ENCODE measurements around the gene RPRD1B.

Gene RPRD1B

GRCh38 chr20:38135651-38136420 is 102.3 kb downstream of the RPRD1B start:
- no peak for DNase-seq (ENCODE audit: low read depth)

DNA sequence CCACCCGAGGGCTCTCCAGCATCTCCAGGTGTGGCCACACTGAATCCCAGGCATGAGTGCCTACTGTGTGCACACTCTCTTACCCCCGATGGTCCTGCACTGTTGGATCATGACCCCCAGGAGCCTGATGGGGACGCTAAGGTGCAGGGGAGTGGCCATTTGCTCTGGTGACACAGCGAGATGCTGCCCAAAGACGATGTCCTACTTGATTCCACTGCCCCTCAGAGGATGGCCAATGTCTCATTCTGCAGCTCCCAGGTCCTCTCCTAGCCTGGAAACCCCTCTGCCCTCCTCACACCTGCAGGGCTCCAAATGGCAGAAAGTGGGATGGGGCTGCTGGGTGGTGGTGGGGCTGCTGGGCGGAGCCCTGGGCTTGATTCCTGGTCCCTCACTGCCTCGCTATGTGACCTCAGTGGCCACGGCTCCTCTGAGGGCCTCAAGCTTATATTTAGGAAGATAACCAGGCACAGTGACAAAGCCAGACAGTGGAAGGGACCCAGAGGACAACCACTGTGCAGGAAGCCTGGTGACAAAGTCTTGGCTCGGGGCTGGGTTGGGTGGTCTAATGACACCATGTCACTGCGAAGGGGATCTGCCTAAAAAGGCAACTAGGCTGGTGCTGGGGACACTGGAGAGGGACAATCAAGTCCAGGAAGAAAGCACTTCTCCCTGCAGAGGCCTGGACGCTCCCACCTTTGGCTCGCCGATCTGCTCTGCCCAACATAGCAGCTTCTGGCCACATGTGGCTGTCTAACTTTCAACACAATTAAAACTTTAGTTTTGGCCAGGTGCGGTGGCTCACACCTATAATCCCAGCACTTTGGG is 103.1 kb downstream of the RPRD1B start:
- DNase-seq (ENCODE audit: low read depth), result no peak

DNA sequence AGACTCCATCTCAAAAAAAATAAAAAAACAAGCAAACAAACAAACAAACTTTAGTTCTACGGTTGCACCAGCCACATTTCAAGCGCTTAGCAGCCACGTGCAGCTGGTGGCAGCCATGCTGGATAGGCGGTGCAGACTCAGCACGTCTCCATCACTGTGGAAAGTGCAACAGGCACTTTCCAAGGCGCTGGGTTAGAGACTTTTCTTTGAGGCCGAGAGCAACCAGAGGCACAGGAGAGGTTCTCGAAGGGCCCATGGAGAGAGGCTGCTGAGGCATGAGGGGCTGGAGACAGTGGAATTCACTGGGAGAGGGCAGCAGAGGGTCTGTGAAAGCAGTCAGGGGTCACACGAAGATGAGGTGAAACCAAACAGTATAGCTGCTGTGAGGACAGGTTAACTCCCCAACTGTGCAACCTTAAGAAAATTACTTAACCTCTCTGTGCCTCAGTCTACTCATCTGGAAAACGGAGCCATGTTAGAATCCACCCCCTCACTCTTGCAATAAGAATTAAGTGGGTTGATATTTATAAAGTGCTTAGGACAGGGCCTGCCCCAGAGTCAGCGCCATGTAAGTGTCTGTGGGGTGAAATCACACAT is 104.0 kb downstream of the RPRD1B start:
- DNase-seq (ENCODE audit: low read depth), result no peak

DNA sequence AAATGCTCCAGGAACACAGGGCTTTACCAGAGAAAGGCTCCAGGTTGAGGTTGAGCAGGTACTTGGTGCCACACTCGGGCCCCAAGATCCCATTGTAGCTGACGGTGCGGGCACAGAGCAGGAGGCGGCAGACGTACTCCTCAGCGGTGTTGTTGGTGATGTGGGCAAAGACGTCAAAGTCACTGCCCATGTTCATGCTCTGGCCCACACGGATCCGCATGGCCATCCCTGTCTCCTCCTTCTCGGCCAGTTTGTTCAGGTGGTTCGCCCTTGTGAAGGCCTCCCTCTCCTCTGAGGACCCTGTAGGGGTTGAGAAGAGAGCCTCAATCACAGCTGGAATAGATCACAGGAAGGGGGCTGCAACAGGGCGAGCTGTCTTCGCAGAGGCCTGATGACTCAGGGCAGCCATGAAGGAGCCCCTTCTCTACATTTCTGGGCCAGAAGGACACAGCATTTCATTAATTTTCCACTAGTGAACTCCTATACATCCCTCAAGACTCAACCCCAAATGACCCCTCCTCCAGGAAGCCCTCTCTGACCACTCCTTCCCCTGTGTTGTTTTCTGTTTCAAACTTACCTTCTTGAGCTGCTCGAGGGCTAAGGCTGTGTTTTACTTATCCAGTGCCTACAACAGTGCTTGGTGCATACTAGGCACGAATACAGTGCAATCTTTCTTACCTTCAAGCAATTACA is 104.7 kb downstream of the RPRD1B start:
- no peak for DNase-seq (ENCODE audit: low read depth)

- no peak for DNase-seq (ENCODE audit: low read depth)
These were observed 105.8 kb downstream of the RPRD1B start for GRCh38 chr20:38139156-38139912.

GRCh38 chr20:38139977-38140753 is 106.6 kb downstream of the RPRD1B start:
- peak; percentile 73 for DNase-seq (ENCODE audit: low read depth)

- DNase-seq (ENCODE audit: low read depth), result no peak
These were observed 107.8 kb downstream of the RPRD1B start for GRCh38 chr20:38141204-38141888.
